Ecto neural progenitor cell (in vitro differentiated cells): Measurements from ENCODE around the gene GABRB1.

ENCODE experiments used
- DNase-seq: peaks from one replicate; pipeline ENCODE4 v3.0.0-alpha.2; 2018; ENCODE audit warnings: low spot score

GABRB1 gene

DNA sequence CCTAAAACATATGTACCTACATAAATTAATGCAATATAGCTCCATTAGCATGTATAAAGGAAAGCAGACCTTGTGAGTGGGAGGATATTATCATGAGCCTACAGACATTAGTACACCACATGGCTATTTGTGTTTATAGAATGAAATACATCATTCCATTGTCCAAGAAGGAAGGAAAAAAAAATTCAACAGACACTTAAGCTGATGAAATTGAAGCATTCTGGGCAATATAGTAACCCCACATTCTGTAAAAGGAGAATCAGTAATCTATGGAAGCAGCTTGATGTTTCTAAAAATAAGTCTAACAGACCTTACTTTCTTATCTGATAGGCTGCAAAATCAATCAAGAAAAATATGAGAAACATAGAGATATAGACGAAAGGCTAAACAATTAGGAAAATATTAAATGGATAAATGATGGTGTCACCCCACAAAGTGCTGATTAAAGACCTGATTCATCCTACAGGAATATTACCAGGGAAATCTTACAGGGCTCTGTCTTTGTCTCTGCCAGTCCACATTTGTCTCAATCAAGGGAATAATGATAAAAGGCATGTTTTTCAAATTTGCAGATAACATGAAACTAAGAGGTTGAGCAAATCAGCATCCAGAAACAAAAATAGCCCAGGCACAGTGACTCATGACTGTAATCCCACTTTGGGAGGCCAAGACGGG, 355.3 kb downstream of the GABRB1 start:
- no peak for DNase-seq

DNA sequence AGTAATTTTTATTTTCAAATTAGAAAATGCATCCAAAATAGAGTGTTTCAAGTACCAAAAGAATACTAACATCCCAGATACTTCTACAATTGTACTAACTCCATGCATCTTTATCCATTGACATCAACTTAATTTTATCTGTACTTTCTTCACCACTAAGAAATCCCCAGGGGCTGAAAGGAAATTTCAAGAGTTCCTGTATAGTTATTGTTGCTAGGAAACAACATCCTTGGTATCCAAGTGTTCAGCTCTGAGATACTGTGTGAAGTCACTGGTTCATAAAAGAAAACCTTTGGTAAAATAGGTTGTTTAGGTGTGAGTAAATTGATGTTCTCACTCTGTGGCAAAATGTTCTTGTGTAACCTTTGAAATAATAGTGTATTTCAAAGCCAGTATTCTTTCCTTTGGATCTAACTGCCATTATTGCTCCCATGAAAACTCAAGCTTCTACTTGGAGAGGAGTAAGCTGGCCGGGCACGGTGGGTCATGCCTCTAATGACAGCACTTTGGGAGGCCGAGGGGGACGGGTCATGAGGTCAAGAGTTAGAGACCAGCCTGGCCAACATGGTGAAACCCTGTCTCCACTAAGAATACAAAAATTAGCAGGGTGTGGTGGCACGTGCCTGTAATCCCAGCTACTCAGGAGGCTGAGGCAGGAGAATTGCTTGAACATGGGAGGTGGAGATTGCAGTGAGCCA, 359.2 kb downstream of the GABRB1 start:
- no peak for DNase-seq

DNA sequence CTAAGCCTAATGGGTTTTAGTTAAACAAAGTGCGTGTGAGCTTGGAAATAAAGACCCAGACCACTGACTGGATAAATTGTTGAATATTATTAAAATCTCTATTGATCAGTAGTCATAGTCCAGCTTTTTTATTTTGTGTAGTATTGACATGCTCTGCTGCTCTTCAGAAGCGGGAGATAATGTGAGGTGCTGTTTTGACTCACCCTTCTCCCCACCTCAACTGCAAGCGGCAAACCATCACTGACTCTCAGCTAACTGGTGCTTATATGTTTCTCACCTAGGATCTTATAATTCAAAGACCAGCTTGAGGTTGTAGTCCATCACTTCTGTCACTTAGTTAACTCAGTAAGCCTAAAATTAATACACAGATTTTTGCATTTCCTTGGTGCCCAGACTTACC, 359.9 kb downstream of the GABRB1 start:
- no peak for DNase-seq

DNA sequence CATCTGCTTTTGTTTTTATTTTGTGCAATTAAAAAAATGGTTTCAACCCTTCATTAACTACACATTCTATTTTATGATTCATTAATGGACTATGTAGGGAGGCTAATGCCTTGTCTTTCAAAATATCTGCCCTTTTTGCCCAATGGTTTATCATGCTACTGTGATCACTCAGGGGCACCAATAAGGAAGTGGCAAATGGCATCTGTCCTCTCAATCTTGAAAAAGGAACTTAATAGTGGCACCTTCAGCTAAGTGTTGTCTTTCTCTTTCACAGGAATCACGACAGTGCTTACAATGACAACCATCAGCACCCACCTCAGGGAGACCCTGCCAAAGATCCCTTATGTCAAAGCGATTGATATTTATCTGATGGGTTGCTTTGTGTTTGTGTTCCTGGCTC, 375.0 kb downstream of the GABRB1 start:
- no peak for DNase-seq

DNA sequence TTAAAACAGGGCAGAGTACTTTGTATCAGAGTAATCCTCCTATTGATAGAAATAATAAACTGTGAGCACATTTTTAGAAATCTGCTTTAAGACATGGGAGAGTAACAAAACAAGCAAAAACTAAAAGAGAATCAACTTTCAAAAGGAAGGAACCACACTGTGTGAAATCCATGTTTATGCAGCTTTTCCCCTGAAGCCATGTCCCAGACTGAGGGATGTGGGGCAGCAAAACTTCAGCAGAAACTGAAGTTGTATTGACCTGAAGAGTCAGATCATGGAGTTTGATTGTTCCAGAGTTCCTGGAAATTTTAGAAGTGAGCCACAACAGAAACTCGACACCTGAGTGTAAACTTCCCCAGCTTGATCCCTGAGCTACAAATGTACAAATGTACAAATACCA, 378.9 kb downstream of the GABRB1 start:
- no peak for DNase-seq

DNA sequence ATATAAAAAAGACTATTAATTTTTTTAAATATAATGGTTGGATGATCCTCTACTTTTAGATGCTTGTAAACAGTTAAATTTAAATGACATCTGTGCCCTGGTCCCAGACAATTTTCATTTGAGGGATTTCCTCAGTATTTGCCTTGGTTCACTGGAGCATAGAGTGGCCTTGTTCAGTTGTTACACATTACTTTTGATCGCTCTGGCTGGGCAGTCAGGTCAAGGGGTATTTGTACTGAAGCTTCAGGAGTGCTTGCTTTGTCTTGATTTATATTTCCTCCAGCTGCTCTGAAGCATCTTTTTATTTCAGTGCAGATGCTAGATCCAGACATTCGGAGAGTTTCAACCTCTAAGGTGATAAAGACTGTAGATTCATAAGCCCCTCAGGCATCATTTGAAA, 382.2 kb downstream of the GABRB1 start:
- no peak for DNase-seq

DNA sequence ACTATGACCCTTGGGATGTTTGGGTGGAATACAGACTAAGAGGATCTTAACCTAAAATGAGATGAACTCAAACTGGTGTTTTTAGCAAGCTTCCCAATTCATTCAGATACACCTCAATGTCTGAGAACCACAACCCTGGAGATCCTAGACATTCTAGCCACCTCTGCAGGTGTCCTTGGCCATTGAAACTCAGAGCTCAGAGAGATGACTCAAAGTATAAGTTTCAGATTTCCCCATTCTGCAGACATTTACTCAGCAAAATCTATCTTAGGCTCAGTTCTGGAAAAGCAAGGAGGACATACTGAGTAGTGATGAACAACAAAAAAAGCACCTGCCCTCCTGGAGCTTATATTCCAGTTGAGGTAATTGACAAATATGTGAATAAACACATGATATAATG, 384.4 kb downstream of the GABRB1 start:
- no peak for DNase-seq

DNA sequence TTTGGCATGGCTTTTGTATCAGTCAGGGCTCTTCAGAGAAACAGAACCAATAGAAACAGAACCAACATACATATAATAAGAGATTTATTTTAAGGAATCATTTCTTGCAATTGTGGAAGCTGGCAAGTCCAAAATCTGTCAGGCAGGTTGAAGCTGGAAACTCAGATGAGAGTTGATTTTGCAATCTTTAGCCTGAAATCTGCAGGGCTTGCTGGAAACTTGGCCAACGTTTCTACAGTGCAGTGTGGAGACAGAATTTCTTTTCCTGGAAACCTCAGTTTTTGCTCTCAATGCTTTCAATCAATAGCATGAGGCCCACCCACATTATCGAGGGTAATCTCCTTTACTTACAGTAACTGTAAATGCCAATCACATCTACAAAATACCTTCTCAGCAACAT, 386.8 kb downstream of the GABRB1 start:
- DNase-seq = no peak

DNA sequence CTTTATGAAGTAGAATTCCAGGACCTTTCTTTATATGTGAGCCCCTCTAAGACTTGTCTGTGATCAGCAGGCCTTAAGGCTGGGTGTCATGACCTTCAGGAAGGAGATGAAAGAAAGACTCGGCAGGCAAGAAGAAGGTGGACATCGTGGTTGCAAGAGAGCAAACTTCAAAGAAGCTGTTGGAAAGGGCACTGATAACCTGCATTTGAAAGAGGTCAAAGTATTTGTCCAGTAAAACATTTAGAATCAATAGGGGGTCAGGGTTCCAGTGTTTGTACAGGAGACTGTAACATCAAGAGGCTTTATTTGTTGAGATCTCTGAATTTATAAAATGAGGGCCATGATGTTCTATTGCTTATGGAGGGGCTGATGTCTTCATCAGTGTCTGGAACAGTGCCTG, 387.9 kb downstream of the GABRB1 start:
- no peak for DNase-seq

DNA sequence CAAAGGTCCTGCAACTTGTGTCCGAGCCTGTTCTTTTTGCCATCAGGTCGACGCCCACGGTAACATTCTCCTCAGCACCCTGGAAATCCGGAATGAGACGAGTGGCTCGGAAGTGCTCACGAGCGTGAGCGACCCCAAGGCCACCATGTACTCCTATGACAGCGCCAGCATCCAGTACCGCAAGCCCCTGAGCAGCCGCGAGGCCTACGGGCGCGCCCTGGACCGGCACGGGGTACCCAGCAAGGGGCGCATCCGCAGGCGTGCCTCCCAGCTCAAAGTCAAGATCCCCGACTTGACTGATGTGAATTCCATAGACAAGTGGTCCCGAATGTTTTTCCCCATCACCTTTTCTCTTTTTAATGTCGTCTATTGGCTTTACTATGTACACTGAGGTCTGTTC, 394.3 kb downstream of the GABRB1 start:
- DNase-seq = no peak

DNA sequence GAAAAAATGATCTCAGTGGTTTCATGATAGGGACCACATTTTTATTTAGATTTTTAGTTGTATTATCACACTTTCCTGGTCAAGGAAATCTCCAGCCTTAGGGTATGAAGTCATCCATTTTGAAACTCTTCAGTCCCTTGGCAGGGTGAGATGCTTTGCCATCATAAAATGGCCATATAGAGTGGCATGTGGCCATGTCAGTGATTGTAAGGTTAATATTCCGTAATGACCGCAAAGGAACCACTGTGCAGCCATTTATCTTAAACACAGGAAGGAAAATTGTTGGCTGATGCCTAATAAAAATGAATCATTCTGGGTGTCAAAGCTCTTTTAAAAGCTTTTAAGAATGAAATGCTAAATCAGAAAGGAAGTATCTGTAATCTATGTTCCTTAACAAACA, 396.6 kb downstream of the GABRB1 start:
- no peak for DNase-seq

DNA sequence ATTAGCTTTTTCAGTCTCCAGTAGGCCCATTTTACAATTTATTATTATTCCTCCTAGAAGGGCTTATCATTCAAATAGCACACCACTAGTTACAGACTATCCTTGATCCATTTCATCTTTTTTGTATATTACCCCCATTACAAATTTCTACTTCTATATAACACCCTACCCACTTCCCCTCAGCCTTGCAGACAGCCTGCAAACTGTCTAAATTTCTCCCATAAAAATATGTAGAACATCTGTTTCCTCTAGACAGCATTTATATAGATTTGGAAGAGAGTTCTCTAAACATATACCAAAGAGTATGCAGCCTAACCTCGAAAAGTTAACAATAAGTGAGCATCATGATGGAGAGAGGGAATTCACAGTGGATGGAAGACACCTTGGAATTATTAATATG, 401.4 kb downstream of the GABRB1 start:
- no peak for DNase-seq

DNA sequence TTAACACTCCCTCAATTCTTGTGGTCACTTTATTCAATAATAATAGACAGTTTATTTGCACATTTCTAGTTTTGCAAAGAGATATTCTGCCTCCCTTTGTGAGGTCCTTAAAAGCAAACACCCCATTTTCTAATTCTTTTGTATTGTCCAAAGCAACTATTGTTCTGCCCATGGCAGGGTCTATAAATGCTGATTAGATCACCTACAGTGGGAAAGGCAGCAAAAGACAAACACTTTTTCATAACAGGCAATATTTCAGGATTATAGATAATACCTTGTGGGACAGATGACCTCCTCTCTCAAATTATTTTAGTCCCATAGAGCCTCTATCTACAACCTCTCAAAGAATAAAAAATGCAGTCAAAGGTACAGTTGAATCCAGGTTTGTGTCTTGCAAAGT, 403.6 kb downstream of the GABRB1 start:
- no peak for DNase-seq

DNA sequence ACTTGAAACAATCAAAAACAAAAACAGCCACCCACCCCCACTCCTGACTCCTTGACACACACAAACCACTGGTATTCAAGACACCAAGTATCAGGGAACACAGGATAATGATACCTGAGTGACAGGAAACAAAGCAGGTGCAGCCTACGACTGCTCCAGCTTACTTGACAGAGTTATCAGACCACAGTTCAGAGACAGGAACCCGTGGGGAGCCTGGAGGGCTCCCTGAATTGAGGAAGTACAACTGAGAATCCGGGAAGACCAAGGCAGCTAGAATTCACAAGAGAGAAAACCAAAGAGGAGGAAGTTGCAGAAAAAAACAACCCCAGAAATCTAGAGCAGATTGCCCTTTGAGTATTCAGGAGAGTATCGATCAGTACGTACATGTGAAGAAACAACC, 411.6 kb downstream of the GABRB1 start:
- no peak for DNase-seq

DNA sequence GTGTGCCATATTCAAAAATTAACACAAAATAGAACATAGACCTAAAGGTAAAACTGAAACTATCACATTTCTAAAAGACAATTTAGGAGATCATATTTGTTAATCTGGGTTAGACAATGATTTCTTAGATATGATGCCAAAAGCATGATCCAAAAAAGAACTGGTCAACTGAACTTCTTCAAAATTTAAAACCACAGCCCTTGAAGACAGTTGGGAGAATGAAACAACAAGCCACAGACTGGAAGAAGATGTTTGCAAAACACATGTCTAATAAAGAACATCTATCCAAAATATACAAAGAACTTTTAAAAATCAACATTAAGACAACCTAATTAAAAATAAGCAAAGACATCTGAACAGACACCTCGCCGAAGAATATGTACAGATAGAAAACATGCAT, 412.7 kb downstream of the GABRB1 start:
- DNase-seq = no peak

DNA sequence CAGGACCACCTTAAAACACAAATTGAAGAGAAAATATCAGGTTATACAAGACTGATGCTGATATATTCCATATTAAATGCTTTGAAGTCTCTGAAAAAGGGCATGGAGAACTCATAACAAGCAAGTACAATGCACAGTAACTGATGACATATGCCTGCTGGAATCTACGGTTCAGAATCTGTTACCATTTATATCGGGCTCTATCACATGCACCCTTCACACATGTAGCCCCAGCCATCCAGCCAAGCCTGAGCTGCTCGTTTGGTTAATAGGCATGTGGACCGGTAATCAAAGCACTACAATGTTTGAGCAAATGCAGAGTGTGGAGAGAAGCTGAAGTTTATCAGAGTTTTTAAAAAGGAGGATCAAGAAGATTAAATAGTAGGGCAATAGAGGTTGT, 420.3 kb downstream of the GABRB1 start:
- DNase-seq = no peak

DNA sequence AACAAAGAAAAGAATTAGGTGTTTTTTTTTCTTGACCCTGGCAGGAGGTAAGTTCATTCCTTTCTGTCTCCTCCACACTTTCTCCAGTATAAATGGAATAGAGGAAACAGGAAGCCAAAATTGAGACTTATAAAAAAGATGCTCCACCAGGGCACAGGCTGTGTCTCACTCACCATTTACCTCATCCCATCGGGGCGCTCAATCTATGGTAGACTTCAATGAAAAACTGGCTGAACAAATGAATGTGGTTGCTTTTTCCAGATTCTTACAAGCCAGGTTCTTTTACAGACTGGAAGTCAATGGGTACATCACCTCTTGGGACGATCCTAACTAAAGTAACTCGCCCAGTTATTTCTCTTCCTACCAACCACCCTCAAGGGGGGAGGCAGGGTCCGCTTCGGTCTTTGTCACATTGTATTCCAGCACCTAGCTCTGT, 431.4 kb downstream of the GABRB1 start:
- no peak for DNase-seq

DNA sequence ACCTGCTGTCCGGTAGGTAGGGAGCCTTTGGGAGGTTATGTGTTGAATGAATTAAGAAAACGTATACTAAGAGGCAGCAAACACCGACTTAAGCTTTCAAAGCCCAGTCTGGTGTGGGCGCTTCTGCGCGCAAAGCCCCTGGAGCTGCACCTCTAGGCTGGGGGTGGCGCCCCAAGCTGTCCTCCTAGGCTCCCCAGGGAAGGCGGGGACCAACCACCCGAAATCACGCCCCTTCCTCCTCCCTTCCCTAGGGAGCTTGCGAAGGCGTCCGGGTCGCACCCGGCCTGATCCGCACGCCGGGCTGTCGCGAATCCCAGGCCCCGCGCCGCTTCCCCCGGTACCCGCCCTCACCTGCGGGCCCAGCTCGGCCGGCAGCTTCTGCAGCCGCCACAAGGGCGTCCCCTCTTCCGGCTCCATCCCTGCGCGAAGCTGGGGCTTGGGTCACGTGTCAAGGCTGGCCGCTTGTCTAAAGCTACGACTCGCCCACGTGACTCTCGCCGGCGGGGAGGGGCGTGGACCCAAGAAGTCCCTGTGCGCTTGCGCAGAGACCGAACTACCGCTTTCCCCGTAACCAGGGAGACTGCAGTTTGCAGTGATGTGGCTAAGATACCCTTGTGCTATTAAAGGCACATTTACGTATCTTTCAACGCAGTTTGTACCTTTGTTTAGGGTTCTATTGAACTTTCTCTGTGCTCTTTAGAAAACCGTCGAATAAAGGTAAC, 432.0 kb downstream of the GABRB1 start, which contains the start of gene COMMD8:
TSS of gene COMMD8 (minus strand) at position 468 of the 722 bp plus-strand sequence. CDS start at position 417, 51 bp downstream.
- peak; percentile 97 for DNase-seq

DNA sequence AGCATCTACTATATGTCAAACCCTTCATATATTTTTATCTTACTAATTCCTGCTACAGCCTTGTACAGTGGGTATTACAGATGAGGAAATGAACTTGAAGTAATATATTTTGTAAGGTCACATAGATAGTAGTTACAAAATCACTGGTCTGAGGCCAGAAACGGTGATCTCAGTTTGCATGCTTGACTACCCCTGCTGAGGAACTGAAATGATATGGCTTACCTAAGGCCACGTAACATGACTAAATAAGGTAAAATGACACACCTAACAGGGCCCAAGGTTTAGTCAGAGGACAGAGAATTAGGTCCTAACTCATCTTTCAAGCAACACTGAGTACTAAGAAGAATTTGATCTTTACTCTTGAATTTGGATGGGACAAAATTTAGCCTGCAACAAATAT, 433.6 kb downstream of the GABRB1 start:
- no peak for DNase-seq

DNA sequence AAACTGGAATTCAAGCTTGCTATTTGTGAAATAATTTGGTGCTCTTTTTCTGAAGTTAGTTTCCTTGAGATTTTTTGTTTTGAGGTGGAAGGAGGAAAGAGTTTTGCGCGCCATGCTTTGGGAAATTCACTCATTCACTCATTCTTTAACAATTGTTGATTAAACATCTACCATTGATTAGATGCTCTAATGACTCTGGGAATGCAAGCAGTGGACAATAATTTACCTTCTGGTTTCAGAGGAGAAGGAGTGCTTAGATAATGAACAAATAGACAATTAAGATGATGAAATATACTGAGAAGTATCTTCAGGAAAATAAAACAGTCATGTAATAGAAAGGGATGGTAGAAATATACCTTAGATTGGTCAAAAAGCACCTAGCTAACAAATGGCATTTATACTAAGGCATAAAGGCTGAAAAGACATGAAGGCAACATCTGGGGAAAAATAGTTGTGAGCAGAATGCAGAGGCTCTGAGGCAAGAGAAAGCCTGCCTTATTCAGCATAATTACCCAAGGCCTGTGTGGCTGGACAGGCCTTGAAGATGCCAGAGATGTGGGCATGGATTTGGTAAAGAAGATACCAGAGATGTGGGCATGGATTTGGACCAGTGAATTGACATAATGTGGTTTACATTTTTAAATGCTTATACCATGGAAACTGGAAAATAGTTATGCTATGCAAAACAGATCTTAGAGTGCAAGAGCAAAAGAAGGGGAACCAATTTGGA, 434.9 kb downstream of the GABRB1 start:
- DNase-seq = no peak

DNA sequence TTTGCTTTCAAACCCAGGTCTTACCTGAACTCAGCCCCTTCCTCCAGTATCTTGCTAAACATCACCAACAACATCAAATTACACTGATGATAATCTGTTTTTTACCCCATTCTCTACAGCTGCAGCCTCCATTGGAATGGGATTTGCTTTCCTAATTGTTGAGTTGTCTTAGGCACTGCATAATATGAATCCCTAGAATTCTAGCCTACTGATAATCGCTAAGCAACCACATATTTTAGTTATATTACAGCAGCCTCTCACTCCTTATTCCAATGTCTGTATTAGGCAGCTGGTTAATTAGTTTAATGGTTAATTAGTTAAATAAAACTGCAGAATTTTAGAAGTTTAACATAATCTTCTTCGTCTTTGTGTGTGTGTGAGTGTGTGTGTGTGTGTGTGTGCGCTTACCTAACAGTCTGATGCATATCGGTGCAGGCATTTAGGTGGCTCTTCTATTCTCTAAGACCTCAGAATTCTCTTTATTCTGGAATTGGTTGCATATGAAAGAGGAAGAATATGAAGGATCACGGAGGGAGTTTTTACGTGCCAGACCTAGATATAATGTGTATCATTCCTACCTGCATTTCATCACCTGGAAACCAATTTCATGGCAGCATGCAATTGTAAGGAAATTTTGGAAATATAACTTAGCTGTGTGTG, 437.5 kb downstream of the GABRB1 start:
- DNase-seq = no peak

DNA sequence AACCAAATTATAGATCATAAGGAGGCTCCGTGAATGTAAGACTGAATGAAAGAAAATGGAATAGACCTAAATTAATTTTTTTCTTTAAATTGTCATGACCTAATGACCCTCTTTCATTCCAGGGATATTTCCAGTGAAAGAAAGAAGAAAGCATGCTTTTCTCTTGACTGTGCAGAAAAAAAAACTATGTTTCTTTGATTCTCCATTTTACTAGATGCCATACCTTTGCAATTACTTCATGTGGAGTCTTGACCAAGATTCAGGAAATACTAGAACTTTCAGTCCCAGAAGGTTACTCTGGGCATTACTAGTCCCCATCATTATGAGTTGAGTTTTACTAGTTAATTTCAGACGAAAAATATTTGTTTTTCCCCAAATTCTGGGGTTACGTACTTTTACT, 438.6 kb downstream of the GABRB1 start:
- DNase-seq = no peak
